GM08714 (cell line): Measurements from ENCODE around the gene KRTAP12-3.
"Not testable (repeated sequence)": the region's sequence is repeated elsewhere in the genome, so short reads cannot be mapped to it uniquely, and the experiment has no call there.

ENCODE experiments used
- H3K4me3 ChIP-seq: fragments of 200-500 bp; sonication (Bioruptor generic); 2 replicates; pipeline ENCODE4 v1.5.1; 2014; ENCODE audit warnings: mild to moderate bottlenecking, low read length, inconsistent platforms
- ZNF274 ChIP-seq: IDR thresholded peaks from 2 replicates; pipeline ENCODE4 v1.6.1; 2012; ENCODE audit warnings: mild to moderate bottlenecking, low read depth, low read length

Gene KRTAP12-3

DNA sequence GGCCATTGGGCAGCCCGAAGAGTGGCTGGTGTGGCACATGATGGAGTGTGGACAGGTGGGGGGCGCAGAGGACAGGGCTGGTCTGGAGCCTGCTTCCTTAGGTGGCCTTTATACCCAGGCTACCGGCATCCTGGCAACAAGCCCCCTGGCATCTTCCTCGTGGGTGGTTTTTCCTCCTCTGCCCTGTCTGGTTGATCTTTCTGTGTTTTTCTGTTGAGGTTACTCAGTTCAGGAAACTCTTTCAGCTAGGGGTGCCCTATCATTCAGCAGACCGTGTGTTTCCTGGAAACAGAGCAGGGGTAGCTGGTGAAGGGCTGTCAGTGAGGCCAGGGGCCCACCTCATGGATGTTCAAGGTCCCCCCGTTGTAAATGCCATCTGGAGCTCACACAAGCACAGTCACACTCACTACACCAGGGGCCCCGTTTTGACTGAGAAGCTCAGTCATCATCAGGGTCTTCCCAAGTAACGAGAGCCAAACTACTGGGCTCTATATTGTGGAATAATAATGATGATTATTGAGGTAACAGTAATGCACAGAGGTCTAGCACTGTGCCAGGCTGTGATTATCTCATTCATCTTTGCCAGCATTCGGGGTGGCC is 3.1 kb upstream of the KRTAP12-3 start, which contains the start of gene KRTAP12-4:
Gene KRTAP12-4 (minus strand): TSS at position 84 of the 600 bp plus-strand sequence. CDS start 45 bp downstream, at position 39.
- H3K4me3 ChIP-seq = no peak within 1 kb of the TSS
- TF ChIP-seq ZNF274 = no peak

GRCh38 chr21:44656868-44657267 is 864 bp upstream of the KRTAP12-3 start:
- TF ChIP-seq ZNF274 = no peak
- H3K4me3 ChIP-seq = no peak overlapping the region

- no peak overlapping the region for H3K4me3 ChIP-seq
- TF ChIP-seq ZNF274 = no peak
Observed at GRCh38 chr21:44658541-44658910, 794 bp downstream of the KRTAP12-3 start.

DNA sequence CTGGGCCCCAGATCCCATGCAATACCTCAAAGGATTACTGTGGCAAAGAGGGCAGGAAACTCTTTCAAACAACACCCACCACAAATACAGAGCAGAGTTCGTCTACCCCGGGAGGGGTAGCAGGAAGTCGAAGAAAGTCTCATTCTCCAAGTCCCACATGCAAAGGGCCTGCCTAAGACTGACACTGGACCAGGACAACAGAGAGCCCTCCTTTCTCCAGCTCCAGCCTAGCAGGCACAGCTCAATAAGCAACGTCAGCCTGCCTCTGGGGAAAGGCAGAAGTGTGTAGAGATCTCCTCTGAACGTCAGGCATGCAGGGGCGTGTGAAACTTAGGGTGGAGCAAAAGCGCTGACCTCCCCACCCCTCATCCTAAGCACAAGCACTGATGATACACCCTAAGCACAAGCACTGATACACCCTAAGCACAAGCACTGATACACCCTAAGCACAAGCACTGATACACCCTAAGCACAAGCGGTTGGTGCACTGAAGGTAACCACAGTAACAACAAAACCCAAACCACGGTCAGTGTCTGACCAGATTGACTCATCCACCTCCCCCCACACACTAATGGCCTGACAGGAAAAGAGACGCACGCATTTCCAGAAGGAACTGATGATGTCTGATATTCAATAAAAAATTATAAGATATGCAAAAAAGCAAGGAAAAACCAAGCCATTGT is 1.3 kb downstream of the KRTAP12-3 start:
- no peak overlapping the region for H3K4me3 ChIP-seq
- TF ChIP-seq ZNF274 = no peak

DNA sequence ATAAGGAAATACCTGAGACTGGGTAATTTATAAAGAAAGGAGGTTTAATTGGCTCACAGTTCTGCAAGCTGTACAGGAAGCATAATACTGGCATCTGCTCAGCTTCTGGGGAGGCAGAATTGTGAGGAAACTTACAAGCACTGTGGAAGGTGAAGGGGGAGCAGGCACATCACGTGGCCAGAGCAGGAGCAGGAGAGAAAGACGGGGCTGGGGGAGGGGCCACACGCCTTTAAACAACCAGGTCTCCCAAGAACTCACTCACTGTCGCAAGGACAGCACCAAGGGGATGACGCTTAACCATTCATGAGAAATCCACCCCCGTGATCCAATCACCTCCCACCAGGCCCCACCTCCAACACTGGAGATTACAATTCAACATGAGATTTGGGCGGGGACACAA is 3.8 kb downstream of the KRTAP12-3 start:
- H3K4me3 ChIP-seq = not testable (repeated sequence)

DNA sequence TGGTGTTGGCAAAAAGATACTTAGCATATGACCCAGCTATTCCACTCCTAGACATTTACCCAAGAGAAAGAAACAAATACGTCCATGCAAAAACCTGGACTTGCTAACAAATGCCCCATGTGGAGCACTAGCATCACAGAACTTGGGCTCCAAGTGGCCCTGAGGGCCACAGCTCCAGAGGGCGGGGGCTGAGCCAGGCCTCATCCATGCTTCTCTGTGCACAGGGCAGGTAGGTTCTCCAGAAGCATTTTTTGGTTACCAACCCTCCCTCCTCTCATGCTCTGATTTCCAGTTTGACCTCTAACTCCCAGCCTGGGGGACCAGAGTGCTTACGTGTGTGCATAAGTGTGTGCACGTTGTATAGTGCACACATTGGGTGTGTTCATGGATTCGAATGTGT is 7.0 kb downstream of the KRTAP12-3 start:
- no peak overlapping the region for H3K4me3 ChIP-seq
- no peak for TF ChIP-seq ZNF274

GRCh38 chr21:44666401-44667320 is 8.9 kb downstream of the KRTAP12-3 start, which contains the start of gene KRTAP12-2:
TSS of gene KRTAP12-2 (minus strand) at chr21:44666927. CDS start at chr21:44666886, 41 bp downstream.
- no peak for TF ChIP-seq ZNF274
- no peak within 1 kb of the TSS for H3K4me3 ChIP-seq

GRCh38 chr21:44667612-44668011 is 9.9 kb downstream of the KRTAP12-3 start:
- TF ChIP-seq ZNF274 = no peak
- H3K4me3 ChIP-seq = no peak overlapping the region

DNA sequence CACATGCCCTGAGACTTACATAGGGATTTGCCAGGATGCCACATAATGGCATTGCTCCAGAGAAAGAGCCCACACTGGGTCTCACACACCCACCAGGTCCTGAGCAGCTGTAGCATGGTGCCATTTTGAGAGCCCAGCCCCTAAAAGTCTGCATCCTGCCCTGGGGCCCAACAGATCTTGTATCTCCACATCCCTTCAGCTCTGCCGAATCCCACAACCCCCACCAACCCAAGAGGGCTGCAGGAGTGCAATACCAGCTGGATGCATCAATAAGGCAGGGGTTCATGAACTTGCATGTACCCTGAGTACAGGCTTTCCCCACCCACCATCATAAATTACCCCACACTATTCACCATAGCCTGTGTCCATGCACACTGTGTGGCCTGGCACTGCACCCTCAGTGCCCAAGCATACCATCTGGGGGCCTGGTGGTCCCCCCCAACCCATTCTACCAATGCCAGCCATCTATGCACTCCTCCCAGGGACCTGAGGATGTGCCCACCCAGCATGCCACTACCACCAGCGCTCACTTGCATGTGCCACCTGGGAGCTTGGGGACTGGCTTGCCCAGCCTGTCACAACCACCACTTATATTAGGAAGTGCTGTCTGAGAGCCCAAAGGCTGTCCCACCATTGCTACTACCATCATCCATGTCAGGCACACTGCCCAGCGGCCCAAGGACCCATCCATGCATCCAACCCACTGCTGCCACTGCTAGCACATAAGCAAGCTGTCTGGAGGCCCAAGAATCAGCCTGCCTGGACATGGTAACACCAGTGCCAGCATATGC is 13.1 kb downstream of the KRTAP12-3 start:
- TF ChIP-seq ZNF274 = no peak
- H3K4me3 ChIP-seq = no peak overlapping the region

GRCh38 chr21:44671911-44672310 is 14.2 kb downstream of the KRTAP12-3 start:
- no peak for TF ChIP-seq ZNF274
- H3K4me3 ChIP-seq = no peak overlapping the region

GRCh38 chr21:44677881-44678280 is 20.1 kb downstream of the KRTAP12-3 start:
- TF ChIP-seq ZNF274 = no peak
- no peak overlapping the region for H3K4me3 ChIP-seq

GRCh38 chr21:44681152-44681551 is 23.4 kb downstream of the KRTAP12-3 start:
- H3K4me3 ChIP-seq = no peak overlapping the region
- no peak for TF ChIP-seq ZNF274

- no peak for TF ChIP-seq ZNF274
- no peak within 1 kb of the TSS for H3K4me3 ChIP-seq
Observed at GRCh38 chr21:44681861-44682579, 24.3 kb downstream of the KRTAP12-3 start, which contains the start of gene KRTAP12-1. TSS of gene KRTAP12-1 (minus strand) at chr21:44682163. CDS start at chr21:44682123, 40 bp downstream.
